ENCODE data around the gene SLC8A1.
A peak's percentile ranks its signal among the peaks of the same experiment; 100 is the strongest.

The SLC8A1 gene

DNA sequence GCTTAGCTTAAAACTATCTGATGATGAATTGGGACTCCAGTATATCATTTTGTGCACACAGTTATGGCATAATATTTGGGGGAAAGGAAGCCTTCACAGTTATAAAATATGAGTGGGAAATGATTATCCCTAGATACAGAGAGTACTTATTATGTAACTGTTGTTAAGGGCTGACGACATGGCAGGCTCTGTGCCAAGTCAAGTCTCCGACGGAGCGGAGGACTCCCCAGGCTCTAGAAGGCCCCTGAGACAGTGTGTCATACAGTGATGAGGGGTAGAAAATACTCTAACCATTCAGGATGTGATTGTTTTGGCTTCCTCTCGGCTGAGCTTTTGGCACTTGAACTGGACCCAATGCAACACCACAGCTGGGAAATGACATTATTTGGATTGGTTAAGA, 211.8 kb downstream of the SLC8A1 start:
- peak; percentile 79 for DNase-seq (ENCODE audit: low read depth, low spot score)

DNA sequence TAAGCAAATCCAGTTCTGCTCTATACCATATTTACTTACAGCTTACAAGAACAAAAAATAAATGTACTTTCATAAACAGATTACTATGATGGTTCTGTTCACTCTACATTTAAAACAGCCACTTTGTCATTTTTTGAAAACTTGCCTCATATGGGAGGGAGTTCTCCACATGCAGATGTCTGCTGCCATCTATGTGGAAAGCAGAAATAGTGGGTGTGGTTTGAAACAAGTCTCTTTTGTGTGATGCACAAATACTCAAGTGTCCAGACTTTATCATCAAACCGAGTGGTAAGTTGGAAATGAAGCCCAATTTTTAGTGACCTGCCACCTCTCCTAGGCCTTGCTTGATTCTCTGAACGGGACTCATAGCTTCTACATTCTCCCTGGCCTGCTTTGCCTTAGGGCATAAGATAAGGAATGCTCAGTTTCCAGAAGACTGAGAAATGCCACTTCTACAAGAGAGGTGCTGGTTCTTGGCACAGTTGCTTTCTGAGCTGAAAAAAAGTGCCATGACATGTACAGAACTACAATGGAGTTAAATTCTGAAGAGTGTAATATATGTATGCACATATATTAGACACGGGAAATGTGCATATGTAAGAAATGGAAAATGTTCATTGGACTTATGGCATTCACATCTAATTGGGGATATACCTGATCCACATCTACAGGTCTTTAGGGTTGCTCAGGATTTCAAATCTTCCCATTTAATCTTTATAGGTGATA, 221.0 kb downstream of the SLC8A1 start:
- DNase-seq (ENCODE audit: low read depth, low spot score), result no peak

DNA sequence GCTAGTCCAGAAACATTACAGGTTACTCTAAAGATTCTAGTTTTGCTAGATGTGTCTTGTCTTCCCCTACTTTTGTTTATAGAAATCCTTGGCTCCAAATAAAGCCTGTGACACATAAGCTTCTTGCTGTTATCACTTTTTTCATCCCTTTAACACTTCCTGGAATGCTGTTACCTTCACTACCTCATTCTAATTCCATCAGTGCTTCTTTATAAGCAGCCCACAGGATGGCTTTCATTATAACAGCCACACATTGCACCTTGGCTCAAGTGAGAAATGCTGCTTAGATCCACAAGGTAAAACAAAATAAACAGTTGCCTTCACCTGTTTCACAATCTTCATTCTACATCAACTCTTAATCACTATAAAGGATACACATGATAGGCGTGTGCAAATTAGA, 221.7 kb downstream of the SLC8A1 start:
- DNase-seq (ENCODE audit: low read depth, low spot score), result no peak

DNA sequence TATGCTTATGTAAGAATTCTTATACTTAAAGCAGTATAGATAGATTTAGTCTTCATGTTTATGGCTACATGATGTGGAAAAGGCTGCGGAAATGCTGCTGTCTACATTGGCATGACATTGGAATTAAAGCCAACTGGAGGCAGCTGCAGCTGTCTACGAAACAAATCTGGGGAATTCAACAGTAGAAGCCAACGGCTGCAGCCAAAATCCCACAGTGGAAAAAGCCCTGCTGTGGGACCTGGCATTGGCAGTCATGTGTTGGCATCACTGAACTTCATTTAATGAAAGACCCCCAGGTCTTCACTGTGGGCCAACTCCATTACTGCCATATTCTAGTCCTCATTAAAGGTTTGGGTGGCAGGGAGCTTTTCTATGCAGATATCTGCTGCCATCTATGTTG, 223.6 kb downstream of the SLC8A1 start:
- no peak for DNase-seq (ENCODE audit: low read depth, low spot score)

DNA sequence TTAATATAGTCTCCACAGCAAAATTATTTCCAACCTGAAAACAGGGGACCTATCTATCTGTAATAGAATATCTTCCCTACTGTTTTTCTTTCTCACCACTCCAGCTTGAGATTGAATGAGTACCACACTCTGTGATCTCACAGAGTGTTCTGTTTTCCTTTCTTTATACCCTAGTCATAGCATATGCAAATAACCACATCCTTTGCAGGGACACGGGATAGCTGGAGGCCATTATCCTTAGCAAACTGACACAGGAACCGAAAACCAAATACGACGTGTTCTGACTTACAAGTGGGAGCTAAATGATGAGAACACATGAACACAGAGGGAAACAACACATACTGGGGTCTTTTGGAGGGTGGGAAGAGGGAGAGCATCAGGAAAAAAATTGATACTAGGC, 224.7 kb downstream of the SLC8A1 start:
- DNase-seq (ENCODE audit: low read depth, low spot score), result no peak

DNA sequence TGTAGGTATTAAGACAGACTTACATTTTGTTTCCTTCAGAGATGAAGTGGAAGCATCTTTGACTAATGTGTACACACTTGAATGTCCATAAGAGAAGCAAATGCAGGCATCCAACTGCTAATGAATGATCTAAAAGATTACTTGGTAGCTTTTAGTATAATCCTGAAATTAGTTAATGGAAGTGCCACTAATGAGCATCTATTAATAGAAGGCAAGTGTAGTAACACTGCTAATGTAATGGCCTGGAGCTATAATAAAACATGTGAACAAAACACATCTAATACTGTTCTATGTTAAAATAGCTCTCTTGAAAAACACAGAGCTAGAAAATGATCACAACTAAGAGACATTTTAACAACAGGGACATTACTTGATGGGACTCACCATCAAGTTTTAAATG, 225.3 kb downstream of the SLC8A1 start:
- no peak for DNase-seq (ENCODE audit: low read depth, low spot score)

DNA sequence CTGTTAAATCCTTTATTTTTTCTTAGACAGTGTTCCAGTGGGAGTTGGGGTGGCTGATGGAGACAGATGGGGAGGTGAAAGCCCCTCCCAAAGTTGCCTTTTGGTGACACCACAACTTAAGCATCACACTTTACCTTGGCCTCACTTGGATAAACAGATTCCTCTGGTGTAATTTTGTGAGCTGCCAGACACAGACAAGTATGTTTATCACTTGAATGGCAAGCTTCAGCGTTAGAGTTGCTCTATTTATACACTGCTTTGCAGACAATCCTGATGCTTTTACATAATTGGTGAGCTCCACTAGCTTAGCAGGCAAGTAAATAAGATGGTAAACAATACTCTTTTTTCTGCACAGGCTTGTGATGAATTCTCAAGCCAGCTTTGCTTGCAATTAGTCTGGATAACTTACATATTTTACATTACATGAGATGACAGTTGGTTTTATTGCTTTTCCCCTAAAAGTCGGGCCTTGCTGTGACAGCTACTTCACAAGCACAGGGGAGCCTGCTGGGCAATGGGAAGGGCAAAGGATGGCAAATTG, 226.2 kb downstream of the SLC8A1 start:
- DNase-seq (ENCODE audit: low read depth, low spot score), result no peak

DNA sequence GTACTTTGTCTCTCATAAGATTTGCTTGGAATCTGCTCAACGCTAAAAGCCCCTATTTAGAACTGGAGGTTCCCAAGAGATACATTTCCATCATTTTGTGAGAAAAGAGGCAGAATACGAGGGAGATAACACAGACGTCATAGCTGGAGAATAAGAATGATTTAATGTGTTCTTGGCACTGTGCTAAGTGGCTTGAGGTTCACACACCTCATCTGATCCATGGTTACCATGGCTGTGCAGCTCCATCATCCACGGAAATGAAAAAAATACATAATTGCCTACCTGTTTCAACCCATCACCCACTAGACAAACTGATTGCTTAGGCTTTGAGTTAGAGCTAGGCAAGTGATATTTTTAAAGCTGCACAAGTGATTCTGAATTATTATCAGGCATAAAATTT, 227.6 kb downstream of the SLC8A1 start:
- DNase-seq (ENCODE audit: low read depth, low spot score), result no peak

DNA sequence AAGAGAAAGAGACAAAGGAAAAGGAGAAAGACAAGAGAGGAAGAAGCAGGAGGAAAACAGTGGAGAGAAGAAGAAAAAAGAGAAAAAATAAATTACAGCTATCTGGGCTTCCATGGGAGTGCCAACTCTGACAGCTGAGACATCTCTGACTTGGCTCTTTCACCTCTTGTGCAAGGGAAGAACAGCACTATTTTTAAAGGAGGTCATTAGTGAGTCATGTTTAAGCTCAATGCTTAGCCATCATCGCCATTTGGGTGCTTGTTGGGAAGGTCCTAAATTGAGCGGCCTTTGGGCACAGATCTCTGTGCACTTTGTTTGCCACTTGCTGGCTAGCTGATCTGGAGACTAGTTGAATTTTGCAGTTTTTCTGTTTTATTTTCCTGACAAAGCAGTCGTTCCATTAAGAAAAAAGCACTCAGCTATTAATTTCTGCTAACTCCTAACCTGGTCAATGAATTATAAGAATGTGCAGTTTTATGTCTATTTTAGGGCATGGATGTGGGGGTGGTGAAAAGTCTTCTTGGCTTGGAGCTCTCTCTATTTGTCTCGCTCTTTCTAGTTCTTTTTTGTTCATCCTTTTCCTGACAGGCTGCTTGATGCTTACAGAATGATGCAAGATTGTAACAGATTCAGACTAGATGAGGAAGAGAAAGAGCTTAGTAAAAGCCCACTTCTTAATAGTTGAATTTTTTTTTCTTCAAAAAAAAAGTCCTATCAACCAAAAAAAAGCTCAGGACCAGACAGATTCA, 231.5 kb downstream of the SLC8A1 start:
- no peak for DNase-seq (ENCODE audit: low read depth, low spot score)

DNA sequence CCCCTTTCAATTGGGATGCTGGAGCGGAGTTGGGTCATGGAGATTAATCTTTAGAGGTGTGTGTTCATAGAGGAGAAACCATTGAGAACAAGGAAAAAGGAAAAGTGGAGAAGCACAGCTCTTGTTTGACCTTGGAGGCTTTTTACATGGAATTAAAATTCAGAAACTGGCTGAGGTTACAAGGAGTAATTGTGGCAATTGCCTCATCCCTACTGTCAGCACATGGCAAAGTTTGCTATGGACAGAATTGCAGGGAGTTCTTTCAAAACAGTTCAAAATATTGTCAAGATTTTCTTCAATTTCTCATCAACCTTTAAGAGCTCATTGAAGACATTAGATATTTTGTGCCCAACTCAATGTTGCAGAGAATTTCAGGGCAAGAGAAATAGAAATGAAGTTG, 232.7 kb downstream of the SLC8A1 start:
- no peak for DNase-seq (ENCODE audit: low read depth, low spot score)

DNA sequence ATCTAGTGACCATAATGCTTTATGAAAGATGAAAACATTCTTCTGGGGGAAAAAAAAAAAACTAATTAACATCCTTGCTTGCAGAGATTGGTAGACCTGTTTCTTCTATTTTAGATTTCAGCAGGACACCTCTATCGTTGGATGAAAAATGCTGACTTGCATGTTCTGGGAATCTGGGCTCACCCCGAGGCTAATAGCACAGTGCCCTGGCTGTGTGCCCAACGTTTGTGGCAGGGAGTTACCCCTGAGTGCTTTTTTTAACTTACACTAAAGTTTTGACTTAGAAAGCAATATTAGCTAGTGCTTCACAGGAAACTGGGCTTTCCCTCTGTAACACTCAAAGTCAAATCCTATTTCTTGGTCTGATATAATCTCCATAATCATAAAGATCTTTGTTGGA, 233.2 kb downstream of the SLC8A1 start:
- DNase-seq (ENCODE audit: low read depth, low spot score), result no peak

DNA sequence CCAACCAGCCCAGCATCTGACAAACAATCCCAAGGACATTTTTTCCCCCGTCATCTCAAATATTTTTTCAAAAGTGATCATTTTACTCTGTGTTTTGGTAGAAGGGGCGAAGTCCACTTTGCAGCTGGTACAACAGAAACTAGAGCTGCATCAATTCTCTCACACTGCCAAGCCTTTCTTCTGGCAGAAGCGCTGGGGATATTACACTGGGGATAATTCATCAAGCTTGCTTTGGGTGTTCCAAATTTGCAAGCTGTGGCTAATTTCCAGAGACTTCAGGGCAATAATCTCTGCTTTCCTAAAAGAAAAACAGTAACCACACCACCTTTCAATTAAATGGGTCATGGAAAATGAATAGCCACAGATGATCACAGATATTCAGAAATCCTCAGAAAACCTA, 238.3 kb downstream of the SLC8A1 start:
- DNase-seq (ENCODE audit: low read depth, low spot score), result no peak

DNA sequence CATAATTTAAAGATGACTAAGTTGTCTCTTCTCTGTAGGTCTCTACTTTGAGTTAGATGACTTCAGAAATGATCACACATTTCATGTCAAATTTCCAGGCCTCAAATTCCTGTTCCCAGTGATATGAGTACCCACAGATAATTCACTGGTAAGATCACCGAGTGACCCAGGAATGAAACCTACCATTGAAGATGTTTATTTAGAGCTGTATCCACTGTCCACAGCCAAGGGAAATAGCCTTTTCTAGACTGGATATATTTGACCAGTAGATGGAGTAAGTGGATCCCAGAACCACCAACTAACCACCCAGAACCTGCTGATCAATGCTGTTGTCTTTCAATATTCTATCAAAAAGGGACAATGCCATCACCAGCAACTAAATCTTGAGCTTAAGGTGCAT, 238.8 kb downstream of the SLC8A1 start:
- no peak for DNase-seq (ENCODE audit: low read depth, low spot score)

DNA sequence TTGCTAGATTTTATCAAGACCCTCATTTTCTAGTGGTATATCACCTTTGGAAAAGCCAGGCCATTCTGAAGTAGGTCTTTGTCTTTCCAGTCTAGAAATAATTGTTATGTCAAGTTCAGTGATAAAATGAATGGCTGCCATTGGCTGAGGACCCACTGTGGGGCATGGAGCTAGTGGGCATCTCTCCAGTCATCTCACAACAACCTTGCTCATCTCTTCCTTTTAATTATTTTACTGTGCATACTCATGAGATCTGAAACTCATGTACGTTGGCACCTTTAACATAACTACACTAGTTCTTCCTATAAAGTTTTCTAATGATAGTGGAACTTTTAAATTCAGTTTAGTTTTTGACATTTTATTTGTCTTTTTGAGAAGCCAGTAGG, 240.9 kb downstream of the SLC8A1 start:
- no peak for DNase-seq (ENCODE audit: low read depth, low spot score)

DNA sequence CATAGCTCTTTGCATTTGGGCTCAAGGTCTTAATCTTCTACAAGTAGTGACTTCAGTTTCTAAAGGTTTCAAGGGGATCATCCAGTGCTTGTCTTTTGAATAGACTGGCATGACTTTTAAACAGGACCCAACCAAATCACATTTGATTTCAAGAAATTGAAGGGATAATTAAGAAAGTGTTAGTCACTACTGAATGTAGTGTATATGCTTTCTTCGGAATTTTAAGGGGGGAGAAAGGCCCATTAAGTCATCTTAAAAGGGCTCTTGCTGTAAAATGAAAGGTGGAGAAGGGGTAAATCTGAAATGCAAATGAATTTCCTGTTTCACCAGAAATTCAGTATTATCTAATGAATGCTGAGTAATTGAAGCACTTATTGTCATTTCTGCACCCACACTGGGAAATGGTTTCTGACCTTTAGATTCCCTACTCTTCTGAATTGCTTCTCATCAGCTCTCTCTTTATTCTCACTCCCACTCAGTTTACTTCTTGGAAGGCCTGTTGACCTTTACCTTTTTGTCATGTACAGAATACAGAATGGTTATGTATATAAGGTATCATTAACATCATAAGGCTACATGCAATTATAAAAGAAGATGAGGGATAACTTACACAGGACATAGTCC, 241.4 kb downstream of the SLC8A1 start:
- no peak for DNase-seq (ENCODE audit: low read depth, low spot score)

DNA sequence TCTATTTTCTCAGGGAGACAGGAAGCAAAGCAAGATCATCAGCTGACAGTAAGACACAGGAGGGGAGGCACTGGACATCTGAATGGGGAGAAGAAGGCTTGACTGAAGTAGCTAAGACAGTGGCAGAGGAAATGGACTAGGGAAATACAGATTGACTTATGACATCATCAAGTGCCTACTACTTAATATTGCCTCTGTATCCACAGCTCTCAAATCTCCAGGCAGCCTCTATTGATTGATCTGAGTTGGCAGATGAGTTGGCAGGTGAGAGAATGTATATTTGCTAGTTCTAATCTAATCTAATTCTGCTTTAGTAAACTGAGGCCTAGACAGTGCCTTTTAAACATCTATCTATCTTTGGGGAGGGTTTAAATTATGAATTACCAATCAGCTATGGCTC, 242.1 kb downstream of the SLC8A1 start:
- no peak for DNase-seq (ENCODE audit: low read depth, low spot score)

DNA sequence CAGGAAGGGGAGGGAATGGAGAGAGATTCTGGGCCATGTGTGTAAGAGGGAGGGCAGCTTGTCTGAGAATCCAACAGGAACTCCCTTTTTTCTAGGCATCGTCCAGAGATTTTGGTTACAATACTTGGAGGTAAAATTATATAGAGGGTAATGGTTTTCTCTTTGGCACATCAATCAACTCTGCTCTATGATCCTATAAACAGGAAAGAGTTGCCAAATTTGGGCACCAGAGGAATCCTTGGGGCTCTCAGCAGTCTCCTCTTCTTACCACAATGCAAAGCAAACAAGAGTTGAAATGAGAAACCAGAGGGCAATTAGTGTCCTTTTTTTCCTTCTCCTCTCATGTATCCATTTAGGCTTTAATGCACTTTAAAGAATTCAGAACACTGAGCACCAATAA, 243.4 kb downstream of the SLC8A1 start:
- no peak for DNase-seq (ENCODE audit: low read depth, low spot score)

DNA sequence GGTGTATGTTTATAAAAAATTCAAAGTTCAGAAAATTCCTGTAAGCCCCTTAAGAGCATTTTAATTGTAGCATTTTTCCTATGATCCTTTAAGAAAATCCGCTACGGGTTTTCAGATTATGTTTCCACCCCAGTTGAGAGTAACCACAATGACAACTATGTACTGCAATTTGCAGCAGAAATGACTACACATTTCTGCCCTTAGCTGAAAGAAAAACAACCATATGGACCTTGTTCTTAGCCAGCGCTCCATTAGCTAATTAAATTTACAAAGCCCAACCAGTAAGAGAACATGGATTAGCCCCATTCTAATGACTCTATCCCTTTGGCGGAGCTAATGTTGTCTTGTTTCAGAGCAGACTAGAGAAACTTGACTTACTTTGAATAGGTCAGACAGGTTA, 247.6 kb downstream of the SLC8A1 start:
- DNase-seq (ENCODE audit: low read depth, low spot score), result no peak

DNA sequence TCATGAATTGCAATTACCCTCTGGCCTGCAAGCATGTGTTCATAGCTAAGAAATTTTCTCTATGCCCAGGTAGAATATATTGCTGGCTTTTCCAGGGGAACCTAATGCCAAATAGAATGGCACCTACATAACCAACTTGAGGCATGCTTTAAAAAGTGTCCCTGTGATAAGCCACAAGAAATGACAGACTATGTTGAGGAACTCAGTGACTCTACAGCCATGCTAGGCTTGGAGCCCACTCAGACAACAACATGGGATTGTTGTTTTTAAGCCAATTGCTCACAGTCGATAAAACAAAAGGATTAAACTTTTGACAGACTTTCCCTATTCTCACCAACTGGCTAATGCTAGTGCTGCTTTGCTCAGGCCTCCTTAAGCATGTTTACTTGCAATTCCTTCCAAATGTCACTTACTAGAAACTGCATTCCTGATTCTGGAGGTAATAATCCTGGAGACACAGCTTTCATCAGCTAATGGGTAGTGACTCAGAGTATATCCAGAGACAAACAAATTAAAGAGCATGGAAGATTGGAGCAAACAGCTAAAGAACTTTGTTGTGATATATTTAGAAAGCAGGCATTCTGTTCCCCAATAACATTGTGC, 249.0 kb downstream of the SLC8A1 start:
- no peak for DNase-seq (ENCODE audit: low read depth, low spot score)

DNA sequence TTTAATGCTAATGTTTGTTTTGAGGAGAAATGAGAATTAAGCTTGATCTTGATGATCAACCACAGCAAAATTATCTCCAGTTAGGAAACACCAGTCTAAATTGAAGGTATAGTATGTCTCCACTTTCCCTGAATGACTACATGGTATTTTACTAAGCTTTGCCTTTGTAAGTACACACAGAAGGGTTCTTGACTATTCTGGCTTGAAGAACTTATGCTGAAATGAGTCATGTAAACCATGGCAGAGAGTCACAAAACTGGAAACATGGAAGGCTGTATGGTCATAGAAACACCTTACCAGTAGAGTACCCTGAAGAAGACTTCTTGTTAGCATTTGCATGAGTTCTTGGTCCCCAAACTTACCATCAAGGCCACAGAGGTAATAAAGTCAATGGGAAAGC, 250.5 kb downstream of the SLC8A1 start:
- no peak for DNase-seq (ENCODE audit: low read depth, low spot score)

DNA sequence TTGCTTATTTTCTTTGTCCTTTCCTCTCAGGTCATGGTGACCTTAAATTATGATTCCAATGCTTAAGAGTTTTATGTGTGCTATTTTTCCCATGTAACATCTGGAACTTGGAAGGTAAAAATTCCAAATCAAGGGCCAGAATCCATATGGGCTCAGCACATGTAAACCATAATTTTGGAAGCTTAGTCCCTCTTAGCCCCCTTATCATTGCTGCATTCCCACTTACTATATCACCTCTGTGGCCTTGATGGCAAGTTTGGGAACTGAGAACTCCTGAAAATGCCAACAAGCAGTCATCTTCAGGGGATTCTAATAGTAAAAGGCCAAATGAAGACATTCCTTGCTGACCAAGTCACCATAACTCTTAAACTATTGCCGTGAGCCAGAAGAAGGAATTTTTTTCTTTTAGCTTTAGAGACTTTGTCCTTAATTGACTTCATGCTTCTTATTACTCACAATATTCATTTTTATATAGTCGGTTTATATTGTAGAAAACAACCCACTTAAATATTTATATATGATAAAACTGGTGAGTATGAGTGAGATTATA, 251.4 kb downstream of the SLC8A1 start:
- no peak for DNase-seq (ENCODE audit: low read depth, low spot score)

DNA sequence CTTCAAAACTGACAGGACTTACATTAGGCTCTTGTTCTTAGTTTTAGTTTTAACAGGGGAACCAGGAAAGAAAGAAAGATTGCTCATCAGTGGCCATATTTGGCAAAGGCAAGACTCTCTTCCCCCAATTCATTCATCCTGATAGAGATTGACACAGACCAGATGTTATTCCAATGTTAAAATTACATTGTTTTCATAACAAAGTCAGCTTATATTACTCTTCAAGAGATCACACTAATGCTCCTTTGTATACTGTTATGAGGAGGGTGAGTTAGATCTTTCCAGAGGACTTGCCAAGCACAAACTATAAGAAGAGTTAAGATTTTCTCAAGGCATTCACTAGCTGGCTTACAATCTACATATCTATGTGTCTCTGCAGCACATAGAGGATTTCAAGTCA, 252.1 kb downstream of the SLC8A1 start:
- no peak for DNase-seq (ENCODE audit: low read depth, low spot score)
